Fibroblast of lung (primary cell): ENCODE results near the gene RENBP. TPM values are rescaled to one million over a fixed set of nuclear protein-coding genes. Genes with fewer than 3 reads are reported as not detected.

Experiments used
- DNase-seq, 2 donors: peaks; one replicate each; pipeline versions ENCODE4 v3.0.0 to v3.0.0-alpha.2; 2010; ENCODE audit warnings: low read depth in 2 of 2
- H2AFZ ChIP-seq: 2 replicates; pipeline ENCODE4 v1.5.1; 2012; ENCODE audit warnings: low read length, control low read depth, inconsistent platforms
- H3K27ac ChIP-seq: 2 replicates; pipeline ENCODE4 v1.5.1; 2011; ENCODE audit warnings: low read length, control low read depth; ENCODE audit not compliant: insufficient read depth
- H3K27me3 ChIP-seq: 2 replicates; pipeline ENCODE4 v1.5.1; 2011; ENCODE audit warnings: mild to moderate bottlenecking, low read length; ENCODE audit not compliant: control insufficient read depth, insufficient read depth
- H3K36me3 ChIP-seq: 2 replicates; pipeline ENCODE4 v1.5.1; 2011; ENCODE audit warnings: low read length; ENCODE audit not compliant: control insufficient read depth, insufficient read depth
- H3K4me1 ChIP-seq: 2 replicates; pipeline ENCODE4 v1.5.1; 2011; ENCODE audit warnings: low read length; ENCODE audit not compliant: control insufficient read depth, insufficient read depth; ENCODE audit errors: extremely low read depth
- H3K4me2 ChIP-seq: 2 replicates; pipeline ENCODE4 v1.5.1; 2011; ENCODE audit warnings: low read length, control low read depth; ENCODE audit not compliant: insufficient read depth; ENCODE audit errors: extremely low read depth
- H3K4me3 ChIP-seq, 4 experiments: fragments of 200-600 bp in 1 of 4; sonication (generic) in 1 of 4; replicated peaks in 1 of 4; 2 replicates each; pipeline ENCODE4 v1.5.1; 2011 to 2016; ENCODE audit warnings: low read length in 4 of 4, low read depth in 3 of 4, mild to moderate bottlenecking in 3 of 4, control low read depth in 2 of 4, inconsistent platforms in 1 of 4, mixed read lengths in 1 of 4; ENCODE audit not compliant: insufficient read depth in 1 of 4; ENCODE audit errors: control extremely low read depth in 1 of 4
- H3K79me2 ChIP-seq: 2 replicates; pipeline ENCODE4 v1.5.1; 2012; ENCODE audit warnings: mild to moderate bottlenecking, low read length, inconsistent platforms; ENCODE audit not compliant: control insufficient read depth, insufficient read depth
- H3K9ac ChIP-seq: 2 replicates; pipeline ENCODE4 v1.5.1; 2011; ENCODE audit warnings: mild to moderate bottlenecking, low read length, control low read depth; ENCODE audit not compliant: insufficient read depth
- H3K9me3 ChIP-seq: 2 replicates; pipeline ENCODE4 v1.5.1; 2012; ENCODE audit warnings: low read depth, low read length; ENCODE audit not compliant: control insufficient read depth, insufficient read depth
- H4K20me1 ChIP-seq: 2 replicates; pipeline ENCODE4 v1.5.1; 2011; ENCODE audit warnings: low read length; ENCODE audit not compliant: control insufficient read depth, insufficient read depth; ENCODE audit errors: extremely low read depth
- EZH2 ChIP-seq: IDR thresholded peaks from 2 replicates; pipeline ENCODE4 v1.5.1; 2012; ENCODE audit warnings: low read length, control low read depth, mild to moderate bottlenecking; ENCODE audit errors: missing control alignments
- polyA minus RNA-seq: library from RNA; depleted of rRNA, polyadenylated mRNA; stranded (reverse); fragments of >200 nt; gene quantifications from 2 replicates; pipeline ENCODE4 v1.2.3, GENCODE V29; 2011; ENCODE audit warnings: low replicate concordance
- polyA plus RNA-seq, 2 donors: library from polyadenylated mRNA; depleted of rRNA in 1 of 2; stranded (reverse) in 1 of 2; unstranded in 1 of 2; fragments of >200 nt; gene quantifications; 2 replicates each; pipeline ENCODE4 v1.2.1, GENCODE V29; 2011 to 2012; ENCODE audit warnings: missing spikeins in 1 of 2
- total RNA-seq: library from RNA; depleted of rRNA; stranded (reverse); fragments of >200 nt; gene quantifications from 2 replicates; pipeline ENCODE4 v1.2.1, GENCODE V29; 2014
- TF ChIP-seq, protein P1 (sequence below), 2 donors: IDR thresholded peaks in 1 of 2; conservative IDR thresholded peaks in 1 of 2; 1 replicate in 1 of 2; 2 replicates in 1 of 2; pipeline ENCODE4 v1.5.1; 2011 to 2012; ENCODE audit warnings: low read length in 2 of 2, control low read depth in 1 of 2, inconsistent platforms in 1 of 2, low read depth in 1 of 2, mild to moderate bottlenecking in 1 of 2

The RENBP gene
- 5.4 and 8.8 TPM in 2 replicates for total RNA-seq
- 0.90 and 0.92 TPM in 2 replicates for polyA plus RNA-seq
- polyA plus RNA-seq (2012), result 0.69 and 1.1 TPM in 2 replicates
- polyA minus RNA-seq, result not detected in 2 replicates

- H3K4me1 ChIP-seq, result no peaks in the 10 kb centered on the region
- no peak within 1 kb of the TSS for H2AFZ ChIP-seq
- no peak within 1 kb of the TSS for H3K4me3 ChIP-seq
- H3K27me3 ChIP-seq, result no peaks in the 10 kb centered on the region
- TF ChIP-seq EZH2, result no peak
- TF ChIP-seq, protein P1, sequence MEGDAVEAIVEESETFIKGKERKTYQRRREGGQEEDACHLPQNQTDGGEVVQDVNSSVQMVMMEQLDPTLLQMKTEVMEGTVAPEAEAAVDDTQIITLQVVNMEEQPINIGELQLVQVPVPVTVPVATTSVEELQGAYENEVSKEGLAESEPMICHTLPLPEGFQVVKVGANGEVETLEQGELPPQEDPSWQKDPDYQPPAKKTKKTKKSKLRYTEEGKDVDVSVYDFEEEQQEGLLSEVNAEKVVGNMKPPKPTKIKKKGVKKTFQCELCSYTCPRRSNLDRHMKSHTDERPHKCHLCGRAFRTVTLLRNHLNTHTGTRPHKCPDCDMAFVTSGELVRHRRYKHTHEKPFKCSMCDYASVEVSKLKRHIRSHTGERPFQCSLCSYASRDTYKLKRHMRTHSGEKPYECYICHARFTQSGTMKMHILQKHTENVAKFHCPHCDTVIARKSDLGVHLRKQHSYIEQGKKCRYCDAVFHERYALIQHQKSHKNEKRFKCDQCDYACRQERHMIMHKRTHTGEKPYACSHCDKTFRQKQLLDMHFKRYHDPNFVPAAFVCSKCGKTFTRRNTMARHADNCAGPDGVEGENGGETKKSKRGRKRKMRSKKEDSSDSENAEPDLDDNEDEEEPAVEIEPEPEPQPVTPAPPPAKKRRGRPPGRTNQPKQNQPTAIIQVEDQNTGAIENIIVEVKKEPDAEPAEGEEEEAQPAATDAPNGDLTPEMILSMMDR (conservative IDR thresholded peaks at IDR 0.05 in 1 of 2, IDR thresholded peaks at IDR 0.05 in 1 of 2; ENCODE audit: low read depth in 1 of 2, low read length in 2 of 2), result no peak
- no peaks in the 10 kb centered on the region for H4K20me1 ChIP-seq
- no peaks in the 10 kb centered on the region for H3K79me2 ChIP-seq
- no peak within 1 kb of the TSS for H3K27ac ChIP-seq
- no peak within 1 kb of the TSS for H3K4me2 ChIP-seq
- H3K9me3 ChIP-seq, result no peaks in the 10 kb centered on the region
- no peak within 1 kb of the TSS for H3K9ac ChIP-seq
- no peaks in the 10 kb centered on the region for H3K36me3 ChIP-seq
- DNase-seq, result no peak
These were observed at the start of gene RENBP for GRCh38 chrX:153944140-153944799. Gene RENBP, minus strand, starts transcription at chrX:153944643. Its CDS starts 33 bp downstream, at chrX:153944610.

DNA sequence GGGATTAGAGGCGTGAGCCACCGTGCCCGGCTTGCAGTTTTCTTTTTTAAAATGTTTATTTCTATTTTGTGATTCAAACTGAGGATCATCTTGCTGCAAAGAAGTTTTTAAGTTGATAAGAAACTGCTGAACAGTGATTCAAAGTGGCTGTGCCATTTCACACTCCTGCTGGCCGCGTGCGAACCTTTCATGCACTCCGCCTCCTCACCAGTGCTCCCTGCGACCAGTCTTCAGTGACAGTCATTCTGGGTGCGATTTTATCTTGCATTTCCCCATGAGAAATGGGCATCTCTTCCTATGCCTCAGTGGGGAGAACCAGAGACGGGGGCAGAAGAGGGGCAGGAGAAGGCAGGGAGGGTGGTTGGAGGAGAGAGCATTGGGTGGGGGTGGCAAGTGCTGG, 49.5 kb upstream of the RENBP start:
- no peak overlapping the region for H3K27ac ChIP-seq
- no peaks in the 10 kb centered on the region for H3K36me3 ChIP-seq
- no peaks in the 10 kb centered on the region for H3K27me3 ChIP-seq
- TF ChIP-seq, protein P1 (conservative IDR thresholded peaks at IDR 0.05 in 1 of 2, IDR thresholded peaks at IDR 0.05 in 1 of 2; ENCODE audit: low read depth in 1 of 2, low read length in 2 of 2), result no peak
- no peak for TF ChIP-seq EZH2
- DNase-seq, result no peak
- H3K4me3 ChIP-seq, result no peak overlapping the region
- no peak overlapping the region for H3K9ac ChIP-seq
- H3K4me2 ChIP-seq, result no peak overlapping the region
- no peaks in the 10 kb centered on the region for H4K20me1 ChIP-seq
- H3K4me1 ChIP-seq, result no peaks in the 10 kb centered on the region
- H3K9me3 ChIP-seq, result no peaks in the 10 kb centered on the region
- no peaks in the 10 kb centered on the region for H3K79me2 ChIP-seq
- no peak overlapping the region for H2AFZ ChIP-seq

GRCh38 chrX:153993079-153993478, 48.6 kb upstream of the RENBP start:
- Histone ChIP-seq H3K79me2 (no peaks in the 10 kb centered on the region), H3K36me3 (no peaks in the 10 kb centered on the region), H3K9ac (no peak overlapping the region), H3K9me3 (no peaks in the 10 kb centered on the region), H3K27me3 (no peaks in the 10 kb centered on the region), H4K20me1 (no peaks in the 10 kb centered on the region), H2AFZ (no peak overlapping the region), H3K4me1 (no peaks in the 10 kb centered on the region), H3K4me2 (no peak overlapping the region), H3K27ac (no peak overlapping the region), H3K4me3 (no peak overlapping the region)
- no peak for DNase-seq
- no peak for TF ChIP-seq EZH2
- TF ChIP-seq, protein P1 (conservative IDR thresholded peaks at IDR 0.05 in 1 of 2, IDR thresholded peaks at IDR 0.05 in 1 of 2; ENCODE audit: low read depth in 1 of 2, low read length in 2 of 2), result no peak
